CD14-positive monocyte (primary cell): Measurements from ENCODE around the gene CPLANE1. TPM values are rescaled to one million over a fixed set of nuclear protein-coding genes. Genes with fewer than 3 reads are reported as not detected.

Source experiments
- DNase-seq, 3 donors: peaks; one replicate each; pipeline ENCODE4 v3.0.0-alpha.2; 2011 to 2022
- H2AFZ ChIP-seq: 2 replicates; pipeline ENCODE4 v1.6.0; 2012; ENCODE audit warnings: mild to moderate bottlenecking, low read depth, low read length, inconsistent platforms; ENCODE audit not compliant: insufficient read depth, poor library complexity, severe bottlenecking
- H3K27ac ChIP-seq, 2 donors: 1 replicate in 1 of 2; 2 replicates in 1 of 2; pipeline ENCODE4 v1.5.1; 2012 to 2013; ENCODE audit warnings: low read length in 2 of 2, control low read depth in 1 of 2, inconsistent platforms in 1 of 2, low read depth in 1 of 2, mild to moderate bottlenecking in 1 of 2
- H3K27me3 ChIP-seq, 2 donors: one replicate each; pipeline versions ENCODE4 v1.6.0 to v1.6.1; 2011 to 2013; ENCODE audit warnings: low read length in 2 of 2; ENCODE audit not compliant: control insufficient read depth in 2 of 2, insufficient read depth in 2 of 2
- H3K36me3 ChIP-seq, 2 donors: replicated peaks in 1 of 2; 1 replicate in 1 of 2; 2 replicates in 1 of 2; pipeline versions ENCODE4 v1.5.1 to v1.6.1; 2012 to 2013; ENCODE audit warnings: low read length in 2 of 2, control low read depth in 1 of 2, inconsistent platforms in 1 of 2, mild to moderate bottlenecking in 1 of 2; ENCODE audit not compliant: insufficient read depth in 2 of 2, control insufficient read depth in 1 of 2
- H3K4me1 ChIP-seq, 2 donors: 1 replicate in 1 of 2; 2 replicates in 1 of 2; pipeline versions ENCODE4 v1.5.1 to v1.6.1; 2012 to 2013; ENCODE audit warnings: low read length in 2 of 2, control low read depth in 1 of 2, inconsistent platforms in 1 of 2, mild to moderate bottlenecking in 1 of 2, moderate library complexity in 1 of 2; ENCODE audit not compliant: insufficient read depth in 2 of 2, control insufficient read depth in 1 of 2
- H3K4me2 ChIP-seq: replicated peaks from 2 replicates; pipeline ENCODE3; 2012; ENCODE audit warnings: low read length, moderate library complexity, mild to moderate bottlenecking; ENCODE audit not compliant: poor library complexity, severe bottlenecking; ENCODE audit errors: extremely low read depth
- H3K4me3 ChIP-seq, 3 experiments: fragments of 200-600 bp in 1 of 3; sonication (generic) in 1 of 3; replicated peaks in 1 of 3; 1 replicate in 2 of 3; 2 replicates in 1 of 3; pipeline ENCODE4 v1.5.1; 2011 to 2013; ENCODE audit warnings: low read length in 3 of 3, mild to moderate bottlenecking in 3 of 3, control low read depth in 2 of 3, low read depth in 2 of 3, inconsistent platforms in 1 of 3, moderate library complexity in 1 of 3
- H3K79me2 ChIP-seq: 2 replicates; pipeline ENCODE4 v1.6.0; 2012; ENCODE audit warnings: mild to moderate bottlenecking, control low read depth, inconsistent platforms, low read length, moderate library complexity; ENCODE audit not compliant: insufficient read depth
- H3K9ac ChIP-seq: 2 replicates; pipeline ENCODE4 v1.6.0; 2017; ENCODE audit warnings: low read length, mild to moderate bottlenecking; ENCODE audit not compliant: insufficient read depth, poor library complexity, severe bottlenecking
- H3K9me3 ChIP-seq, 2 donors: replicated peaks in 1 of 2; 1 replicate in 1 of 2; 2 replicates in 1 of 2; pipeline versions ENCODE4 v1.5.1 to v1.6.1; 2012 to 2013; ENCODE audit warnings: low read length in 2 of 2, control low read depth in 1 of 2; ENCODE audit not compliant: control insufficient read depth in 1 of 2, insufficient read depth in 1 of 2
- H4K20me1 ChIP-seq: 2 replicates; pipeline ENCODE4 v1.6.0; 2012; ENCODE audit warnings: mild to moderate bottlenecking, low read length, control low read depth, moderate library complexity; ENCODE audit not compliant: insufficient read depth
- H3K27ac Mint-ChIP-seq, 7 donors: one replicate each; pipeline ENCODE4 v1.8.0; 2020; ENCODE audit warnings: mild to moderate bottlenecking in 7 of 7, mixed read lengths in 7 of 7, moderate library complexity in 6 of 7, inconsistent platforms in 2 of 7
- H3K27me3 Mint-ChIP-seq, 3 donors: one replicate each; pipeline ENCODE4 v1.8.0; 2021 to 2022; ENCODE audit warnings: low read depth in 3 of 3, mild to moderate bottlenecking in 3 of 3, mixed read lengths in 3 of 3, moderate library complexity in 3 of 3, inconsistent platforms in 1 of 3
- H3K36me3 Mint-ChIP-seq, 2 donors: one replicate each; pipeline ENCODE4 v1.8.0; 2020; ENCODE audit warnings: mixed read lengths in 2 of 2, inconsistent platforms in 1 of 2, mild to moderate bottlenecking in 1 of 2
- H3K4me1 Mint-ChIP-seq: one replicate; pipeline ENCODE4 v1.8.0; 2020; ENCODE audit warnings: mild to moderate bottlenecking, mixed read lengths
- H3K4me3 Mint-ChIP-seq, 2 donors: one replicate each; pipeline ENCODE4 v1.8.0; 2020; ENCODE audit warnings: mild to moderate bottlenecking in 2 of 2, mixed read lengths in 2 of 2, moderate library complexity in 1 of 2
- H3K9me3 Mint-ChIP-seq, 7 donors: one replicate each; pipeline ENCODE4 v1.8.0; 2020 to 2022; ENCODE audit warnings: mixed read lengths in 7 of 7, mild to moderate bottlenecking in 6 of 7, moderate library complexity in 6 of 7, inconsistent platforms in 2 of 7
- CTCF ChIP-seq: fragments of 200-600 bp; IDR thresholded peaks from one replicate; pipeline ENCODE4 v1.8.0; 2022; ENCODE audit warnings: antibody characterized with exemption, mild to moderate bottlenecking
- WGBS: methylation state at CpG from one replicate; pipeline ENCODE4 v1.1.5; 2013; ENCODE audit warnings: missing lambda C conversion rate; ENCODE audit not compliant: insufficient coverage; 5-methylcytosine and 5-hydroxymethylcytosine counted together
- intact Hi-C, 2 donors: fragments of 100-400 bp; cut with micrococcal nuclease; formaldehyde crosslinking; loops; one replicate each; pipeline versions ENCODE4 v1.15.0 to v1.15.1; 2023
- polyA plus RNA-seq, 3 donors: library from polyadenylated mRNA; depleted of rRNA in 1 of 3; unstranded in 2 of 3; stranded (reverse) in 1 of 3; fragments of 300-500 nt in 2 of 3; fragments of >200 nt in 1 of 3; fragmentation: Illumina TruSeq in 2 of 3; gene quantifications; 1 replicate in 2 of 3; 2 replicates in 1 of 3; pipeline ENCODE4 v1.2.3, GENCODE V29; 2012 to 2021

Gene CPLANE1
- polyA plus RNA-seq, 3 donors = 0.25 to 1.6 (median 0.88) TPM

DNA sequence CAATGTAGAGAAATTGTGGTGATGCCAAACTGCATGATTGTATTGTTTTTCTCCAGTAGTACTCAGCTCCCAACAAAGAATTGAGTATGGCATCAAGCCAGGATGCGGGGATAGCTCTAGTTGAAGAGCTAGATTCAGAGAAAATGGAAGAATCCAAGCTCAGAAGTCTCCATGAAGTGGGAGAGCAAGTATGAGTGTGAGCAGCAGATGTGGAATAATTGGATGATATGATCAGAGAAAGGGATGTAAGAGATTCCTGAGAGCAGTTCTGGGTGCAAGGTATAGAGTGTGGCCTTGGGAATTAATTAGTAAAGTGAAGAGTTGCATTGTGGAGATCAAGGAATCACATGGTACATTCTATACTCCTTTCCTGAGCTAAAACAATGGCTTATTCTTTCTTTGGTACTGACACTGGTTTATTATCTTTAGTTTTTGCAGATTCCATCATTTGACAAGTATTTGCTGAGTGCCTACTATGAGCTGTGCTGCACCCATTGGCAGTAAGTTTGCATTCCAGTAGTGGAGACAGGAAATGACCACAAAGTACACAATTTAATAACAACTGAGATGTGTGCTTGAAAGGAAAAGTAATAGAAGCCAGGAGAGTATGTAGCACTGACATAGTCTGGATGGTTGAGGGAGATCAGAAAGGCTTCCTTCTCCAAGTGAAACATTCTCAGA is 177.1 kb downstream of the CPLANE1 start:
- no peak overlapping the region for H3K4me3 ChIP-seq
- DNase-seq = no peak
- H3K9me3 Mint-ChIP-seq = peaks cover 0 to 2% (median 0%) of the 10 kb centered on the region in 7 donors
- H4K20me1 ChIP-seq = no peaks in the 10 kb centered on the region
- no peak overlapping the region for H3K27ac ChIP-seq
- H3K9me3 ChIP-seq = no peaks in the 10 kb centered on the region
- H3K27ac Mint-ChIP-seq = no peak overlapping the region
- intact Hi-C loops = no loop called here
- H3K4me2 ChIP-seq = no peak overlapping the region
- no peak overlapping the region for H3K9ac ChIP-seq
- peaks cover 0 to 3% of the 10 kb centered on the region in 2 donors for H3K4me1 ChIP-seq
- no peaks in the 10 kb centered on the region for H3K36me3 Mint-ChIP-seq
- H2AFZ ChIP-seq = no peak overlapping the region
- H3K36me3 ChIP-seq = no peaks in the 10 kb centered on the region
- H3K27me3 Mint-ChIP-seq = no peaks in the 10 kb centered on the region
- H3K4me1 Mint-ChIP-seq = no peaks in the 10 kb centered on the region
- no peaks in the 10 kb centered on the region for H3K79me2 ChIP-seq
- TF ChIP-seq CTCF = no peak
- 86% methylated on average over 1 of the region's 1 CpG for WGBS
- no peaks in the 10 kb centered on the region for H3K27me3 ChIP-seq
- no peak overlapping the region for H3K4me3 Mint-ChIP-seq

DNA sequence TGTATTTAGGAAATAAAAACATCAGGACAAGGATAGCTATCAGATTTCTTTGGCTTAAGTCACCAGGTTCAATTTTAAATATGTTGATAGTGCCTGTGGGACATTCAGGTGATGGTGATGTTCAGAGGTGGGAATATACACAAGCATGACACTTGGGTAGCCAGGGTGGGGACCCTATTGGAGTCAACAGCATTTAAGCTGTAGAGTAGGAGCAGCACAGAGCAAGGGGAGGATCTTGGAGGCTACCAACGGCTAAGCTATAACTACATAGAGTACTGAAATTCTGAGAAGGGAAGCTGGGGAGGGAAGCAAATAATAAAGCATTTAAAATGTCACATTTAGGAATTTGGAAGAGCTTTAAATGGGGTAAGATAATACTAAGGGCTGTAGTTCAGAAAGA is 177.7 kb downstream of the CPLANE1 start:
- WGBS = 71% methylated on average over 1 of the region's 1 CpG
- Histone ChIP-seq H3K4me2 (no peak overlapping the region), H3K36me3 (peaks cover 0 to 4% of the 10 kb centered on the region in 2 donors), H4K20me1 (no peaks in the 10 kb centered on the region), H3K9ac (no peak overlapping the region), H3K4me1 (peaks cover 0 to 3% of the 10 kb centered on the region in 2 donors), H3K79me2 (no peaks in the 10 kb centered on the region), H3K27ac (no peak overlapping the region), H3K9me3 (no peaks in the 10 kb centered on the region), H2AFZ (no peak overlapping the region), H3K27me3 (no peaks in the 10 kb centered on the region), H3K4me3 (no peak overlapping the region)
- Mint-ChIP-seq H3K9me3 (peaks cover 0 to 2% (median 0%) of the 10 kb centered on the region in 7 donors), H3K27ac (no peak overlapping the region), H3K36me3 (peaks cover 0 to under 1% of the 10 kb centered on the region in 2 donors), H3K27me3 (no peaks in the 10 kb centered on the region), H3K4me3 (no peak overlapping the region), H3K4me1 (no peaks in the 10 kb centered on the region)
- intact Hi-C loops = no loop called here
- DNase-seq = no peak
- no peak for TF ChIP-seq CTCF
